Measurements from ENCODE around the gene SNAPC5.
A peak's percentile ranks its signal among the peaks of the same experiment; 100 is the strongest.
"Not testable (repeated sequence)": the region's sequence is repeated elsewhere in the genome, so short reads cannot be mapped to it uniquely, and the experiment has no call there.

Gene SNAPC5

GRCh38 chr15:66489179-66489791, 8.3 kb downstream of the SNAPC5 start:
- no peak for DNase-seq (ENCODE audit: low read depth)

- no peak for DNase-seq (ENCODE audit: low read depth)
Observed at GRCh38 chr15:66488525-66488924, 9.0 kb downstream of the SNAPC5 start.

GRCh38 chr15:66486887-66487286, 10.7 kb downstream of the SNAPC5 start:
- DNase-seq (ENCODE audit: low read depth) = no peak

GRCh38 chr15:66484539-66485112, 12.9 kb downstream of the SNAPC5 start:
- DNase-seq (ENCODE audit: low read depth) = no peak

GRCh38 chr15:66483131-66483566, 14.4 kb downstream of the SNAPC5 start:
- DNase-seq (ENCODE audit: low read depth) = no peak

GRCh38 chr15:66482539-66482938, 15.0 kb downstream of the SNAPC5 start:
- DNase-seq (ENCODE audit: low read depth) = no peak

- no peak for DNase-seq (ENCODE audit: low read depth)
Observed at GRCh38 chr15:66481107-66481856, 16.3 kb downstream of the SNAPC5 start.

- no peak for DNase-seq (ENCODE audit: low read depth)
Observed at GRCh38 chr15:66480267-66480666, 17.3 kb downstream of the SNAPC5 start.

GRCh38 chr15:66477011-66477410, 20.6 kb downstream of the SNAPC5 start:
- DNase-seq (ENCODE audit: low read depth) = no peak

- DNase-seq (ENCODE audit: low read depth) = no peak
Observed at GRCh38 chr15:66476535-66476934, 21.0 kb downstream of the SNAPC5 start.

GRCh38 chr15:66474963-66475362, 22.6 kb downstream of the SNAPC5 start:
- no peak for DNase-seq (ENCODE audit: low read depth)

- DNase-seq (ENCODE audit: low read depth) = no peak
Observed at GRCh38 chr15:66474135-66474534, 23.4 kb downstream of the SNAPC5 start.

- DNase-seq (ENCODE audit: low read depth) = peak; percentile 22
Observed at GRCh38 chr15:66472176-66472999, 25.2 kb downstream of the SNAPC5 start.

GRCh38 chr15:66470825-66471224, 26.7 kb downstream of the SNAPC5 start:
- not testable (repeated sequence) for DNase-seq (ENCODE audit: low read depth)

GRCh38 chr15:66467162-66468040, 30.2 kb downstream of the SNAPC5 start:
- not testable (repeated sequence) for DNase-seq (ENCODE audit: low read depth)

GRCh38 chr15:66465294-66465693, 32.3 kb downstream of the SNAPC5 start:
- DNase-seq (ENCODE audit: low read depth) = not testable (repeated sequence)

- DNase-seq (ENCODE audit: low read depth) = no peak
Observed at GRCh38 chr15:66462627-66463026, 34.9 kb downstream of the SNAPC5 start.

GRCh38 chr15:66461917-66462316, 35.6 kb downstream of the SNAPC5 start:
- DNase-seq (ENCODE audit: low read depth) = no peak

- DNase-seq (ENCODE audit: low read depth) = not testable (repeated sequence)
Observed at GRCh38 chr15:66461294-66461693, 36.3 kb downstream of the SNAPC5 start.

GRCh38 chr15:66459818-66460615, 37.5 kb downstream of the SNAPC5 start:
- no peak for DNase-seq (ENCODE audit: low read depth)

- DNase-seq (ENCODE audit: low read depth) = no peak
Observed at GRCh38 chr15:66456211-66456610, 41.4 kb downstream of the SNAPC5 start.

All from HS-27A (cell line).